OCI-LY7 (cell line): ENCODE measurements around the gene EGFLAM. TPM values are rescaled to one million over a fixed set of nuclear protein-coding genes. Genes with fewer than 3 reads are reported as not detected.

Source experiments
- BruUV-seq: library from RNA; stranded (reverse); fragments of 400-500 nt; replicated peaks from 2 replicates; lab custom pipeline; 2021; lab: Mats Ljungman, UMichigan
- CTCF ChIA-PET: fragments of 300-600 bp; sonication (Branson Sonifier 250); formaldehyde crosslinking; loops from one replicate; lab custom pipeline; 2022; ENCODE audit warnings: antibody characterized with exemption; ENCODE audit not compliant: unreplicated experiment; lab: Charles Lee
- POLR2A ChIA-PET: fragments of 300-600 bp; sonication (Branson Sonifier 250); formaldehyde crosslinking; loops from one replicate; lab custom pipeline; 2022; ENCODE audit warnings: antibody characterized with exemption; lab: Charles Lee
- DNase-seq: peaks from one replicate; pipeline ENCODE4 v3.0.0-alpha.2; 2015; ENCODE audit warnings: low spot score
- H2AFZ ChIP-seq: fragments of 200-600 bp; sonication (generic), shearing (Covaris generic); 2 replicates; pipeline ENCODE4 v1.6.1; 2014; ENCODE audit warnings: mild to moderate bottlenecking, antibody characterized with exemption, low read length, moderate library complexity
- H3K27ac ChIP-seq: fragments of 200-600 bp; sonication (generic); 2 replicates; pipeline ENCODE4 v1.5.1; 2014; ENCODE audit warnings: mixed run types, low read depth, mild to moderate bottlenecking, moderate library complexity, low read length, inconsistent platforms; ENCODE audit not compliant: poor library complexity, severe bottlenecking
- H3K36me3 ChIP-seq: fragments of 200-600 bp; sonication (generic); 2 replicates; pipeline ENCODE4 v1.6.1; 2014; ENCODE audit warnings: mild to moderate bottlenecking, antibody characterized with exemption, low read length, moderate library complexity, mixed read lengths; ENCODE audit not compliant: insufficient read depth
- H3K4me1 ChIP-seq: fragments of 200-600 bp; sonication (generic); 2 replicates; pipeline ENCODE4 v1.5.1; 2014; ENCODE audit warnings: mild to moderate bottlenecking, low read length; ENCODE audit not compliant: insufficient read depth, poor library complexity, severe bottlenecking
- H3K4me2 ChIP-seq: fragments of 200-600 bp; sonication (generic); 2 replicates; pipeline ENCODE4 v1.6.1; 2014; ENCODE audit warnings: mild to moderate bottlenecking, low read length
- H3K4me3 ChIP-seq: fragments of 200-600 bp; sonication (generic); 2 replicates; pipeline ENCODE4 v1.5.1; 2014; ENCODE audit warnings: mild to moderate bottlenecking, low read depth, low read length; ENCODE audit not compliant: poor library complexity, severe bottlenecking
- H3K79me2 ChIP-seq: fragments of 200-600 bp; sonication (generic); 2 replicates; pipeline ENCODE4 v1.6.1; 2016; ENCODE audit warnings: low read depth, mild to moderate bottlenecking, low read length, moderate library complexity, mixed read lengths; ENCODE audit not compliant: insufficient read depth
- H3K9me2 ChIP-seq: fragments of 200-600 bp; sonication (generic); 2 replicates; pipeline ENCODE4 v1.6.1; 2016; ENCODE audit warnings: mild to moderate bottlenecking, low read length, mixed read lengths; ENCODE audit not compliant: insufficient read depth
- H3K9me3 ChIP-seq: fragments of 200-600 bp; sonication (generic); 2 replicates; pipeline ENCODE4 v1.6.1; 2014; ENCODE audit warnings: mild to moderate bottlenecking, mixed run types, low read length, mixed read lengths
- H4K20me1 ChIP-seq: fragments of 200-600 bp; sonication (generic); 2 replicates; pipeline ENCODE4 v1.6.1; 2014; ENCODE audit warnings: mild to moderate bottlenecking, antibody characterized with exemption, low read length, moderate library complexity, mixed read lengths; ENCODE audit not compliant: insufficient read depth
- EZH2phosphoT487 ChIP-seq: fragments of 200-600 bp; sonication (generic); IDR thresholded peaks from 2 replicates; pipeline ENCODE4 v1.6.1; 2018; ENCODE audit warnings: low read depth, borderline replicate concordance, mild to moderate bottlenecking, mixed run types, antibody characterized with exemption, low read length, moderate library complexity, mixed read lengths
- intact Hi-C: fragments of 100-400 bp; cut with micrococcal nuclease; formaldehyde crosslinking; loops from one replicate; pipeline ENCODE4 v1.10.0; 2022; ENCODE audit not compliant: unreplicated experiment
- total RNA-seq, 2 experiments: library from RNA; depleted of rRNA in 1 of 2; stranded (reverse); fragments of >200 nt in 1 of 2; shearing (Covaris generic) in 1 of 2; gene quantifications; 2 replicates each; pipeline ENCODE4 v1.2.3, GENCODE V29; 2014 to 2022
- TF ChIP-seq, protein P1 (sequence below): fragments of 200-600 bp; sonication (generic); conservative IDR thresholded peaks from 2 replicates; pipeline ENCODE4 v1.5.1; 2014; ENCODE audit warnings: mild to moderate bottlenecking, antibody characterized with exemption, low read length, moderate library complexity, mixed read lengths

Gene EGFLAM
- total RNA-seq, 2 experiments from 2014 or later, result not detected

DNA sequence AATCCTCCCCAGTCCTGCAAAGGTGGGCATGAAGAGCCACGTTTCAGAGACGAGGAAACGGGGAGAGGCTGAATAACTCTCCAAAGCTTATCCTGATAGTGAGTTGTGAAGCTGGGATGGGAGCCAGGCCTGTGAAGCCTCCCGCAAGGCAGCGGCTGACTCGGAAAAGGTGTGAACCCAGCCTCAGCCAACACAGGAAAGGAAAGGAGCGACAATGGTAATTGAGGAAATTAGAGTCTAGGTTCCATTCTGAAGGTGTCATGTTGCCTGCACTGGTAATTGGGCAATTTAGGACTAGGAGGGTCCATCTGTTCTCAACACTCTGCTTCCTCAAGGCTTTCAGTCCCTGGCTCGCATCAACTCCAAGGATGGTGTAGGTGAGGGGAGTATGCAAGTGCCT is 214.6 kb downstream of the EGFLAM start:
- no peaks in the 10 kb centered on the region for H3K4me1 ChIP-seq
- H3K79me2 ChIP-seq, result no peaks in the 10 kb centered on the region
- H3K9me2 ChIP-seq, result no peaks in the 10 kb centered on the region
- TF ChIP-seq, protein P1, sequence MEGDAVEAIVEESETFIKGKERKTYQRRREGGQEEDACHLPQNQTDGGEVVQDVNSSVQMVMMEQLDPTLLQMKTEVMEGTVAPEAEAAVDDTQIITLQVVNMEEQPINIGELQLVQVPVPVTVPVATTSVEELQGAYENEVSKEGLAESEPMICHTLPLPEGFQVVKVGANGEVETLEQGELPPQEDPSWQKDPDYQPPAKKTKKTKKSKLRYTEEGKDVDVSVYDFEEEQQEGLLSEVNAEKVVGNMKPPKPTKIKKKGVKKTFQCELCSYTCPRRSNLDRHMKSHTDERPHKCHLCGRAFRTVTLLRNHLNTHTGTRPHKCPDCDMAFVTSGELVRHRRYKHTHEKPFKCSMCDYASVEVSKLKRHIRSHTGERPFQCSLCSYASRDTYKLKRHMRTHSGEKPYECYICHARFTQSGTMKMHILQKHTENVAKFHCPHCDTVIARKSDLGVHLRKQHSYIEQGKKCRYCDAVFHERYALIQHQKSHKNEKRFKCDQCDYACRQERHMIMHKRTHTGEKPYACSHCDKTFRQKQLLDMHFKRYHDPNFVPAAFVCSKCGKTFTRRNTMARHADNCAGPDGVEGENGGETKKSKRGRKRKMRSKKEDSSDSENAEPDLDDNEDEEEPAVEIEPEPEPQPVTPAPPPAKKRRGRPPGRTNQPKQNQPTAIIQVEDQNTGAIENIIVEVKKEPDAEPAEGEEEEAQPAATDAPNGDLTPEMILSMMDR, result no peak
- no peak for TF ChIP-seq EZH2phosphoT487
- no peak overlapping the region for H3K4me2 ChIP-seq
- no peak for DNase-seq
- no peaks in the 10 kb centered on the region for H3K36me3 ChIP-seq
- H4K20me1 ChIP-seq, result no peaks in the 10 kb centered on the region
- CTCF ChIA-PET, result no interaction called here
- H3K4me3 ChIP-seq, result no peak overlapping the region
- no peak overlapping the region for H2AFZ ChIP-seq
- no TSS peak for BruUV-seq
- H3K27ac ChIP-seq, result no peak overlapping the region
- POLR2A ChIA-PET, result no interaction called here
- intact Hi-C loops, result no loop called here
- H3K9me3 ChIP-seq, result no peaks in the 10 kb centered on the region

DNA sequence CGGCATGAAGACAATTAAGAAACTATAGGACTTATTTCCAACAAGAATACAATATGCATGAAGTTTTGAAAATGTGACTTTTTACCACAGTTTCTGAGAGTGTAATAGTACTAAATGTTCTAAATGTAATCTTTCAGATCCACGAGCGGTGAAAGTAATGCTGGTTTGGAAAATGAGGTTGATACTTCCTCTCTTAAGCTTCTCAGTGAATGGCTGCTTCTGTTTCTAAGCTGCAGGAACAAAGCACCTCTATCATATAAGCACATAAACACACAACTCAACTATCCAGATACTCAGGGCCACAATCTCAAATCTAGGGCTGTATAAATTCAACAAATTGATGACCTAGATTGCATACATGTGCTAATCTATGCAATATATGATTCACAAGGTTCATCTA is 219.8 kb downstream of the EGFLAM start:
- Histone ChIP-seq H3K4me3 (no peak overlapping the region), H3K27ac (no peak overlapping the region), H4K20me1 (no peaks in the 10 kb centered on the region), H3K4me1 (no peaks in the 10 kb centered on the region), H3K9me3 (no peaks in the 10 kb centered on the region), H3K9me2 (no peaks in the 10 kb centered on the region), H3K4me2 (no peak overlapping the region), H3K79me2 (no peaks in the 10 kb centered on the region), H3K36me3 (no peaks in the 10 kb centered on the region), H2AFZ (no peak overlapping the region)
- POLR2A ChIA-PET, result no interaction called here
- no TSS peak for BruUV-seq
- intact Hi-C loops, result no loop called here
- TF ChIP-seq EZH2phosphoT487, result no peak
- TF ChIP-seq, protein P1, result no peak
- DNase-seq, result no peak
- CTCF ChIA-PET, result no interaction called here

DNA sequence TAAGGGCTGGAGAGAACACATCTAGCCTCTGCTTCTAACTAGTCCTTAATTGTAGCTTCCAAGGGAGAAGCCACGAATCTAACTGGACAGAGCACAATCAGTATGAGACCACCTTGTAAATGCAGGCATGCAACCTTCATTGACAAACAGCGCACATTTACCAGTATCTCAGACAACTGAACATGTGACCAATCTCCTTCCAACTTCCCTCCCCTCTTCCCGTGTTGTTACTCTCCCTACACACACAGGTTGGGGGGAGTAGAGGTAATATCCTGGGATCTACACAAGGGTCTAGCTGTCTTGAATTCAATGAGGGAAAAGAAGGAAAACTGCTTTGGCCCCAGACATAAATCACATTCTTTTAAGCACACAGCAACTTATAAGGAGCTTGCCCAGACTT is 220.5 kb downstream of the EGFLAM start:
- Histone ChIP-seq H3K79me2 (no peaks in the 10 kb centered on the region), H3K4me3 (no peak overlapping the region), H3K4me1 (no peaks in the 10 kb centered on the region), H3K4me2 (no peak overlapping the region), H3K27ac (no peak overlapping the region), H4K20me1 (no peaks in the 10 kb centered on the region), H2AFZ (no peak overlapping the region), H3K9me2 (no peaks in the 10 kb centered on the region), H3K9me3 (no peaks in the 10 kb centered on the region), H3K36me3 (no peaks in the 10 kb centered on the region)
- CTCF ChIA-PET, result no interaction called here
- BruUV-seq, result no TSS peak
- intact Hi-C loops, result no loop called here
- POLR2A ChIA-PET, result no interaction called here
- no peak for DNase-seq
- TF ChIP-seq, protein P1, result no peak
- no peak for TF ChIP-seq EZH2phosphoT487
